Gastrocnemius medialis (tissue), 4 donors: ENCODE measurements around the gene AMZ2. TPM values are rescaled to one million over a fixed set of nuclear protein-coding genes. Genes with fewer than 3 reads are reported as not detected.

Experiments used
- ATAC-seq, 2 donors: fragments of 150-250 bp; one replicate each; pipeline ENCODE4 v1.9.1; 2016
- DNase-seq, 2 donors: peaks; one replicate each; pipeline ENCODE4 v3.0.0-alpha.2; 2019
- H3K27ac ChIP-seq, 4 donors: fragments of 200-600 bp; sonication (generic); 1 replicate in 1 of 4; 2 replicates in 3 of 4; pipeline ENCODE4 v1.5.1; 2016 to 2018; ENCODE audit warnings: mild to moderate bottlenecking in 2 of 4, moderate library complexity in 1 of 4
- H3K27me3 ChIP-seq, 3 donors: fragments of 200-600 bp; sonication (generic) in 2 of 3; 1 replicate in 1 of 3; 2 replicates in 2 of 3; pipeline versions ENCODE4 v1.5.1 to v1.6.0; 2016 to 2019; ENCODE audit warnings: mild to moderate bottlenecking in 1 of 3, moderate library complexity in 1 of 3
- H3K36me3 ChIP-seq, 2 donors: fragments of 200-600 bp; sonication (generic) in 1 of 2; one replicate each; pipeline ENCODE4 v1.5.1; 2017 to 2018
- H3K4me1 ChIP-seq, 2 donors: fragments of 200-600 bp; sonication (generic) in 1 of 2; one replicate each; pipeline ENCODE4 v1.5.1; 2016 to 2017; ENCODE audit warnings: mild to moderate bottlenecking in 2 of 2
- H3K4me3 ChIP-seq, 4 donors: fragments of 200-600 bp; sonication (generic) in 3 of 4; 1 replicate in 1 of 4; 2 replicates in 3 of 4; pipeline ENCODE4 v1.5.1; 2016 to 2019; ENCODE audit warnings: mild to moderate bottlenecking in 2 of 4
- H3K9me3 ChIP-seq, 3 donors: fragments of 200-600 bp; sonication (generic) in 2 of 3; 1 replicate in 1 of 3; 2 replicates in 2 of 3; pipeline ENCODE4 v1.5.1; 2016 to 2019
- POLR2A ChIP-seq, 2 donors: fragments of 450-650 bp; IDR thresholded peaks; one replicate each; pipeline ENCODE4 v1.6.1; 2017; ENCODE audit warnings: antibody characterized with exemption in 2 of 2, mild to moderate bottlenecking in 2 of 2, moderate library complexity in 2 of 2
- in situ Hi-C, 4 donors: fragments of 200-750 bp; cut with MboI; loops; one replicate each; pipeline versions ENCODE4 v1.15.0 to v1.8.0; 2017; ENCODE audit warnings: low sequenced_read_pairs in 4 of 4
- intact Hi-C: fragments of 100-400 bp; cut with DNase I; formaldehyde crosslinking; loops from one replicate; pipeline ENCODE4 v1.15.1; 2023; ENCODE audit warnings: low total_unique reads
- total RNA-seq, 4 donors: library from RNA; depleted of rRNA; stranded (reverse); fragments of >200 nt; gene quantifications; one replicate each; pipeline versions ENCODE4 v1.1.0 to v1.2.3, GENCODE V29; 2016
- TF ChIP-seq, protein P1 (sequence below), 5 experiments: fragments of 450-650 bp in 3 of 5; fragments of 200-600 bp in 2 of 5; sonication (generic) in 2 of 5; IDR thresholded peaks in 4 of 5; conservative IDR thresholded peaks in 1 of 5; 1 replicate in 4 of 5; 2 replicates in 1 of 5; pipeline ENCODE4 v1.5.1; 2016 to 2019; ENCODE audit warnings: antibody characterized with exemption in 5 of 5, mild to moderate bottlenecking in 3 of 5, moderate library complexity in 3 of 5

The AMZ2 gene
- total RNA-seq, 4 donors from 2014 or later = 47.6 to 86.9 (median 61.8) TPM

DNA sequence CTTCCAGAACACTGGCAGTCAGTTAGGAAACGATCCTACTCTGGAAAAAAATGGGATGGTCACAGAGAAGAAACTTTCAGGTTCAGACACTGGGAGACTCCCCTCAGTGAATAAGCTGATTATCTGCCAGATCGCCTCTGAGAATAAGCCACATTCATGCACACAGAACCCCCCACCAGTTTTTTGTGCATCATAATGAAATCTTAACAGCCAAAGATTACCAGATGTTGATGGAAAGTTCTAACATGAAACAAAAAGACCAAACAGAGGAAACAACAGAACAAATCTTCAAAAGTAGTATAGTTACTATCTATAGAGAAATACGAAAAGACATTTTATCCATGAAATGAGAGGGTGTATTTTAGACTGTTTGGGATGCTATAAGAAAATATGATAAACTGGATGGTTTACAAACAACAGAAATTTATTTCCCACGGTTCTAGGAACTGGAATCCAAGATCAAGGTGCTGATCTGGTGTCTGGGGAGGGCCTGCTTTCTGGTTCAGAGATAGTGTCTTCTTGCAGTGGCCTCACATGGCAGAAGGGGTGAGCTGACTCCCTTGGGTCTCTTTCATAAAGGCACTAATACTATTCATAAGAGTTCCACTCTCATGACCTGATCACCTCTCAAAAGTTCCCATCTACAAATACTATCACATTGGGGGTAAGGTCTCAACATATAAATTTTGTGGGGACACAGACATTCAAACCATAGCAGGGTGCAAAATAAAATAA, 8.0 kb upstream of the AMZ2 start:
- Histone ChIP-seq H3K4me1 (peaks cover 7 to 11% of the 10 kb centered on the region in 2 donors), H3K9me3 (no peaks in the 10 kb centered on the region), H3K27me3 (no peaks in the 10 kb centered on the region), H3K4me3 (no peak overlapping the region), H3K36me3 (no peaks in the 10 kb centered on the region), H3K27ac (no peak overlapping the region)
- TF ChIP-seq, protein P1, sequence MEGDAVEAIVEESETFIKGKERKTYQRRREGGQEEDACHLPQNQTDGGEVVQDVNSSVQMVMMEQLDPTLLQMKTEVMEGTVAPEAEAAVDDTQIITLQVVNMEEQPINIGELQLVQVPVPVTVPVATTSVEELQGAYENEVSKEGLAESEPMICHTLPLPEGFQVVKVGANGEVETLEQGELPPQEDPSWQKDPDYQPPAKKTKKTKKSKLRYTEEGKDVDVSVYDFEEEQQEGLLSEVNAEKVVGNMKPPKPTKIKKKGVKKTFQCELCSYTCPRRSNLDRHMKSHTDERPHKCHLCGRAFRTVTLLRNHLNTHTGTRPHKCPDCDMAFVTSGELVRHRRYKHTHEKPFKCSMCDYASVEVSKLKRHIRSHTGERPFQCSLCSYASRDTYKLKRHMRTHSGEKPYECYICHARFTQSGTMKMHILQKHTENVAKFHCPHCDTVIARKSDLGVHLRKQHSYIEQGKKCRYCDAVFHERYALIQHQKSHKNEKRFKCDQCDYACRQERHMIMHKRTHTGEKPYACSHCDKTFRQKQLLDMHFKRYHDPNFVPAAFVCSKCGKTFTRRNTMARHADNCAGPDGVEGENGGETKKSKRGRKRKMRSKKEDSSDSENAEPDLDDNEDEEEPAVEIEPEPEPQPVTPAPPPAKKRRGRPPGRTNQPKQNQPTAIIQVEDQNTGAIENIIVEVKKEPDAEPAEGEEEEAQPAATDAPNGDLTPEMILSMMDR (IDR thresholded peaks at IDR 0.05 in 4 of 5, conservative IDR thresholded peaks at IDR 0.05 in 1 of 5) = no peak
- TF ChIP-seq POLR2A (IDR thresholded peaks at IDR 0.05) = no peak
- in situ Hi-C loops (no loop called here), intact Hi-C loops (no loop called here)
- DNase-seq = no peak
- ATAC-seq = no peak

- no peak for DNase-seq
- no peak for ATAC-seq
- in situ Hi-C loops (no loop called here), intact Hi-C loops (loop anchor here (5.0 kb wide), 2 partner anchors 39 to 266 kb away; partner anchors contain the start of gene PRKAR1A)
- TF ChIP-seq, protein P1 (IDR thresholded peaks at IDR 0.05 in 4 of 5, conservative IDR thresholded peaks at IDR 0.05 in 1 of 5) = no peak
- TF ChIP-seq POLR2A (IDR thresholded peaks at IDR 0.05) = no peak
- no peaks in the 10 kb centered on the region for H3K27me3 ChIP-seq
- H3K4me3 ChIP-seq = peak overlapping the region in 2 of 4 donors; percentile 95 to 97
- peaks cover 0 to 14% of the 10 kb centered on the region in 2 donors for H3K36me3 ChIP-seq
- H3K27ac ChIP-seq = peak overlapping the region; percentile 89 to 100 (median 98)
- peaks cover 12 to 14% of the 10 kb centered on the region in 2 donors for H3K4me1 ChIP-seq
- no peaks in the 10 kb centered on the region for H3K9me3 ChIP-seq
These were observed 1.4 kb upstream of the AMZ2 start for GRCh38 chr17:68246271-68247028.

- in situ Hi-C loops (no loop called here), intact Hi-C loops (loop anchor here (5.0 kb wide), 2 partner anchors 41 to 264 kb away; partner anchors contain the start of gene PRKAR1A)
- Histone ChIP-seq H3K27me3 (no peaks in the 10 kb centered on the region), H3K9me3 (no peaks in the 10 kb centered on the region), H3K27ac (peak overlapping the region; percentile 89 to 100 (median 98)), H3K36me3 (peaks cover 0 to 29% of the 10 kb centered on the region in 2 donors), H3K4me3 (peak overlapping the region; percentile 81 to 97 (median 96)), H3K4me1 (peaks cover 12 to 14% of the 10 kb centered on the region in 2 donors)
- ATAC-seq = peak; percentile 39 to 53
- DNase-seq = peak; percentile 35 to 63
- no peak for TF ChIP-seq POLR2A (IDR thresholded peaks at IDR 0.05)
- TF ChIP-seq, protein P1 (IDR thresholded peaks at IDR 0.05 in 4 of 5, conservative IDR thresholded peaks at IDR 0.05 in 1 of 5) = no peak
These were observed 469 bp downstream of the AMZ2 start for GRCh38 chr17:68248199-68248825.

DNA sequence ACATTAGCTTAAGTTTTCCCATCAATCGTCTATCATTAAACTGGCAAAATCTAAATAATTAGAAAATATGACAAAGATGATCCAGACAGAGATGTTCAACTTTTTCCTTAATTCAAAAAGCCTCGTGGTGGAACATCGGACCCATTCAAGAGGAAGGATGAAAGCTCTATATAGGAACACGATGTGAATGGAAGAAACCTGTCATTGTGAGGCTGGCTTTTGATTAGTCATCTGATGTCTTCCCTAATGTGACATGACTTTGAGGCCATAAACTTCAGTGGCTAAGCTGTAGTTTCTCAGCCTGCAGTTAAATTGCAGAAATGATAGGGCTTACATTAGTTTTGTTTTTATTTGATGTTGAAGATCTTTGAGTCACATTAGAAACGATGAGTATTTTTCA, 1.0 kb downstream of the AMZ2 start:
- no peak for ATAC-seq
- H3K36me3 ChIP-seq = peaks cover 0 to 34% of the 10 kb centered on the region in 2 donors
- H3K27me3 ChIP-seq = no peaks in the 10 kb centered on the region
- H3K4me1 ChIP-seq = peaks cover 12 to 14% of the 10 kb centered on the region in 2 donors
- TF ChIP-seq POLR2A (IDR thresholded peaks at IDR 0.05) = no peak
- TF ChIP-seq, protein P1 (IDR thresholded peaks at IDR 0.05 in 4 of 5, conservative IDR thresholded peaks at IDR 0.05 in 1 of 5) = no peak
- H3K27ac ChIP-seq = peak overlapping the region; percentile 89 to 100 (median 98)
- peak overlapping the region in 3 of 4 donors; percentile 81 to 97 (median 95) for H3K4me3 ChIP-seq
- H3K9me3 ChIP-seq = no peaks in the 10 kb centered on the region
- in situ Hi-C loops (no loop called here), intact Hi-C loops (loop anchor here (5.0 kb wide), 2 partner anchors 42 to 263 kb away; partner anchors contain the start of gene PRKAR1A)
- DNase-seq = no peak
